Psoas muscle (tissue), 8 donors: ENCODE measurements around the gene PFDN2. TPM values are rescaled to one million over a fixed set of nuclear protein-coding genes. Genes with fewer than 3 reads are reported as not detected.
A peak's percentile ranks its signal among the peaks of the same experiment; 100 is the strongest.

Source experiments
- ATAC-seq, 4 donors: fragments of 200-7000 bp; cut with Tn5 transposase; one replicate each; pipeline ENCODE4 v1.9.1; 2020; ENCODE audit warnings: moderate library complexity in 3 of 4, mild to moderate bottlenecking in 2 of 4
- DNase-seq, 2 donors: peaks; one replicate each; pipeline ENCODE4 v3.0.0-alpha.2; 2020
- H3K27ac ChIP-seq: fragments of 200-600 bp; one replicate; pipeline ENCODE4 v1.8.0; 2022
- H3K27me3 ChIP-seq, 3 donors: fragments of 200-600 bp in 1 of 3; one replicate each; pipeline versions ENCODE4 v1.6.1 to v1.8.0; 2013 to 2022; ENCODE audit warnings: low read length in 2 of 3, mild to moderate bottlenecking in 2 of 3, moderate library complexity in 1 of 3; ENCODE audit not compliant: insufficient read depth in 3 of 3
- H3K36me3 ChIP-seq, 2 donors: fragments of 200-600 bp in 1 of 2; one replicate each; pipeline versions ENCODE4 v1.6.1 to v1.8.0; 2013 to 2022; ENCODE audit warnings: low read depth in 1 of 2, mild to moderate bottlenecking in 1 of 2, moderate library complexity in 1 of 2; ENCODE audit not compliant: insufficient read depth in 1 of 2
- H3K4me1 ChIP-seq: fragments of 200-600 bp; one replicate; pipeline ENCODE4 v1.8.0; 2022
- H3K4me3 ChIP-seq: fragments of 200-600 bp; one replicate; pipeline ENCODE4 v1.8.0; 2022; ENCODE audit warnings: mild to moderate bottlenecking
- H3K9me3 ChIP-seq: fragments of 200-600 bp; one replicate; pipeline ENCODE4 v1.8.0; 2022
- CTCF ChIP-seq: fragments of 200-600 bp; IDR thresholded peaks from one replicate; pipeline ENCODE4 v1.8.0; 2022; ENCODE audit warnings: antibody characterized with exemption
- WGBS, 3 donors: extraction: QIAGEN DNeasy Blood & Tissue Kit; methylation state at CpG; one replicate each; pipeline versions ENCODE4 v1.1.6 to v1.1.7; 2013; 5-methylcytosine and 5-hydroxymethylcytosine counted together
- intact Hi-C, 2 donors: fragments of 100-400 bp; cut with DNase I; formaldehyde crosslinking; loops; one replicate each; pipeline versions ENCODE4 v1.11.0 to v1.14.2; 2022
- polyA plus RNA-seq, 3 donors: library from polyadenylated mRNA; stranded (reverse); fragments of 200-250 nt; gene quantifications; one replicate each; pipeline ENCODE4 v1.2.3, GENCODE V29; 2013
- total RNA-seq, 4 donors: library from RNA; stranded (reverse); fragmentation: NEBNext Ultra II Directional in 2 of 4; extraction: Animal tissue kit (Norgen Biotek cat#: 25700) in 2 of 4; gene quantifications; one replicate each; pipeline versions ENCODE4 v1.2.1 to v1.2.4, GENCODE V29; 2021 to 2023
- donor health status: healthy with polysubstance abuse.
- donor health status: DM: no; HTN: no; CAD: no; lungs with moderate emphysema.
- donor health status: Bipolar disorder and iron deficiency.
- donor health status: healthy.
- donor health status: DM: yes; HTN: yes; CAD: no.
- donor health status: DM: no; HTN: no; CAD: no.
- donor health status: DM: no; HTN: no; CAD: no.
- donor health status: DM: yes; HTN: yes; CAD: no.

Gene PFDN2
- total and polyA plus RNA-seq, 7 donors, result 60.2 to 759 (median 144) TPM

- Histone ChIP-seq H3K27ac (no peak overlapping the region), H3K9me3 (no peaks in the 10 kb centered on the region), H3K4me3 (no peak overlapping the region), H3K36me3 (no peaks in the 10 kb centered on the region), H3K27me3 (no peaks in the 10 kb centered on the region), H3K4me1 (no peaks in the 10 kb centered on the region)
- 71 to 77% (median 75%) methylated on average over 5 of the region's 5 CpGs for WGBS, 3 donors
- intact Hi-C loops, result loop anchor here (10.0 kb wide), 2 partner anchors 256 to 366 kb away; no protein-coding TSS in a partner anchor
- no peak for TF ChIP-seq CTCF
- ATAC-seq (no peak), DNase-seq (peak in 1 of 2 donors; percentile 34)
Observed at GRCh38 chr1:161091093-161091492, 26.7 kb downstream of the PFDN2 start.

- TF ChIP-seq CTCF, result no peak
- DNase-seq (no peak), ATAC-seq (no peak)
- H3K4me1 ChIP-seq, result no peaks in the 10 kb centered on the region
- H3K4me3 ChIP-seq, result no peak overlapping the region
- H3K27ac ChIP-seq, result no peak overlapping the region
- intact Hi-C loops, result loop anchor here (10.0 kb wide), 2 partner anchors 256 to 366 kb away; no protein-coding TSS in a partner anchor
- no peaks in the 10 kb centered on the region for H3K9me3 ChIP-seq
- WGBS, 3 donors, result 65 to 74% (median 74%) methylated on average over 3 of the region's 3 CpGs
- H3K27me3 ChIP-seq, result no peaks in the 10 kb centered on the region
- H3K36me3 ChIP-seq, result no peaks in the 10 kb centered on the region
Observed at GRCh38 chr1:161090617-161091016, 27.2 kb downstream of the PFDN2 start.

GRCh38 chr1:161089938-161090337 is 27.9 kb downstream of the PFDN2 start:
- no peak for ATAC-seq
- no peak overlapping the region for H3K4me3 ChIP-seq
- H3K9me3 ChIP-seq, result no peaks in the 10 kb centered on the region
- TF ChIP-seq CTCF, result no peak
- H3K4me1 ChIP-seq, result no peaks in the 10 kb centered on the region
- no peaks in the 10 kb centered on the region for H3K36me3 ChIP-seq
- H3K27me3 ChIP-seq, result no peaks in the 10 kb centered on the region
- no peak overlapping the region for H3K27ac ChIP-seq
- DNase-seq, result peak in 1 of 2 donors; percentile 2
- 92 to 96% (median 95%) methylated on average over 5 of the region's 5 CpGs for whole genome bisulfite sequencing, 3 donors
- intact Hi-C loops, result loop anchor here (10.0 kb wide), 2 partner anchors 255 to 365 kb away; no protein-coding TSS in a partner anchor

- DNase-seq, result peak in 1 of 2 donors; percentile 44
- intact Hi-C loops, result no loop called here
- Histone ChIP-seq H3K9me3 (no peaks in the 10 kb centered on the region), H3K4me3 (no peak within 1 kb of the TSS), H3K36me3 (no peaks in the 10 kb centered on the region), H3K27me3 (no peaks in the 10 kb centered on the region), H3K4me1 (no peaks in the 10 kb centered on the region), H3K27ac (no peak within 1 kb of the TSS)
- ATAC-seq, result no peak
- 66 to 69% (median 69%) methylated on average over 20 to 22 of the region's 22 CpGs for WGBS, 3 donors
- no peak for TF ChIP-seq CTCF
Observed at GRCh38 chr1:161089251-161089924, 28.4 kb downstream of the PFDN2 start, which contains the start of gene NECTIN4. TSS of gene NECTIN4 (minus strand) at chr1:161089558. CDS start at chr1:161089296, 262 bp downstream.
